Ecto neural progenitor cell (in vitro differentiated cells): ENCODE results near the gene FANCL.
"Not testable (repeated sequence)": the region's sequence is repeated elsewhere in the genome, so short reads cannot be mapped to it uniquely, and the experiment has no call there.

Experiments
- DNase-seq: peaks from one replicate; pipeline ENCODE4 v3.0.0-alpha.2; 2018; ENCODE audit warnings: low spot score

FANCL gene

DNA sequence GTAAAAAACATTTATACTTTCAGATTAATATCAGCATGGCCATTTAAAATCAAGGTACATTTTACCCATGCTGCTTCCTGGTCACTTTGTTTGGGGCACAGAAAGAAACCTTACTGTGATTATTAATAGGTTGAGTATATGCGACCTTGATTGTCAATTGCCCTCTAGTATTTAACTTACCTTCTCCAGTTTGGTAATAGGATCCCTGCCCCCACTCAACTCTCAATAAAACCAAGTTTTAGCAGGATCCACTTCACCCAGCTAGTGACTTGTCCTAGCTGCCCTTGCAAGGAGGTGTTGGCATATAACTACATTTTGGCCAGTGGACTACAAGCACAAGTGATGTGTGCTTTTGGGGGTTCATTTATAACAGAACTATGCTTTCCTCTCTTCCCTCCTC, 34.3 kb downstream of the FANCL start:
- DNase-seq: no peak

DNA sequence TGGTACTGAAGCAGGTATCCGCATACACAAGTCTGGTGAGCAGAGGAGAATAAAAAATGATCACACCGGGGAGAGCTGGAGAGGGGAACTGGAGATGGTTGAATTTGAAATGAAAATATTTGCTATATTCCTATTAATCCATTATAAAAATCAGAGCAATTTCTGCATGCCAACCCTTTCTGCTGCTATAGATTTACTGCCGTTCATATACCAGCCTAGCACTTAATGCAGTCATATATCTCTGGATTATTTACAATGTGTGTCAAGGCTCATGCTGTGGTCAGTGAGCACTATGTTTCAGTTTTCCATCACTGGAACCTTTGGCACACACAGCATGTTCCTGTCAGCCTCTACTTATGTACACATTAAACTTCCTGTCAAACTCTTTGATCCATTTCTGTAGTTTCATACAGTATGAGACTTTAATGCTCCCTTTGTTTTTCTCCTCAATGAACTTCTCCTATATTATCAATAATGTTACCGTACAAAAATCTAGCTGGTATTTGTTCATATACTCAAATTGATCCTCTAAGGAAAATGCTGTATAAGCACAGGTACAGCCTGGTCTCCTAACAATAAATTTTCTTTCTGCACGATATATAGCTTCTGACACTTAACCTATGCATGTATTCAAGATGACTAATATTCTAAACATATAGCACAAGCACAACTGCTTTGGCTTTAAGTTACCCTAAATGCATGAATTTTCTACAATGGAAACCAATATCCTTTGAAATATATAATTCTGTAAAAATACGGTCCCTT, 36.7 kb downstream of the FANCL start:
- no peak for DNase-seq

DNA sequence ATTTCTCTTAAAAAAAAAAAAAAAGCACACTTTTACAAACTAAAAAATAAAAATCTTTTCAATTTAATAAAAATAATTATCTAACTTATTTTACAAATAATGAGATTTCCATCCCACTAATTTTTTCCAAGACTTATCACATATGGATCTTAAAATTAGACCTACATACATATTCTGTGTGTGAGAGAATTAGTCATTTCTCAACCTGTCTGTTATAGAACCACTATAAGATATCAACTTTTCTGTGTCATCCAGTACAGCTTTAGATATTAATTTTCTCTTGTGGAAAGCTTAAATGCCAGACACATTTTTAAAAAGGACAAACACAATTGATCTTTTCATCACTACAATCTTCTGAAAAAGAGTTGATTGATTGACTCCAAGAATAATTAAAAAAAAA, 38.1 kb downstream of the FANCL start:
- no peak for DNase-seq

DNA sequence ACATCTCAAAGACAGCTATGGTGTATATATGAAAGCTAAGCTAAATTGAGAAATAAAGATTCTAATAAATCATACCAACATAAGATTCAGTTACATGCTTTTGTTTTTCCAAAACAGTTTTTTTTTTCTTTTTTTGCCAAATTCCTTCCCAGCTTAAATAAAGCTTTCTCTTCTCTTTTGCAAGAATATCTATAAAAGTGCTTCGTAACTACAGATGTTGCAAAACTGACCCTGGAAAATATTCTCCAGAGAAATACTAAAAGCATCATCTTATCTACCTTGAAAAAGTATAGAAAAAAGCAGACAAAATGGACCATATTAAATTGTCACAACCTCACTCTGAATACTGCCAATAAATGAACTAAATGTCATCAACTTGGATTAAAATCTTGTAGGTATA, 38.7 kb downstream of the FANCL start:
- no peak for DNase-seq

DNA sequence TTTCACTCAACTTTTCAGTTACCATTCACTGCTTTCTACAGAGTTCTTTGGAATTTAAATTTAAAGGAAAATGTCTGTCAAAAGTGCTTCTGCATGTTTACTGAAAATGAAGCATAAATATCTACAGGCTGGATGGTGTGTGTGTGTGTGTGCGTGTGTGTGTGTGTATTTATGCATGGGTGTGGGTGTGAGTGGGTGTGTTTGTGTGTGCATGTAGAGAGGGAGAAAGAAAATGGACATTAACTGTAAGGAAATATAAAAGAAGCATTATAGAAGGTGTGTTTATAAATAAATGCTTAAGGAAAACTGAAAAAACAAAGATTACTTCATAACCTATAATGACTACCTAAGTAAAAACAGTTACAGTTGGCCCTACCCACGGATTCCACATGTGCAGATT, 43.2 kb downstream of the FANCL start:
- no peak for DNase-seq

DNA sequence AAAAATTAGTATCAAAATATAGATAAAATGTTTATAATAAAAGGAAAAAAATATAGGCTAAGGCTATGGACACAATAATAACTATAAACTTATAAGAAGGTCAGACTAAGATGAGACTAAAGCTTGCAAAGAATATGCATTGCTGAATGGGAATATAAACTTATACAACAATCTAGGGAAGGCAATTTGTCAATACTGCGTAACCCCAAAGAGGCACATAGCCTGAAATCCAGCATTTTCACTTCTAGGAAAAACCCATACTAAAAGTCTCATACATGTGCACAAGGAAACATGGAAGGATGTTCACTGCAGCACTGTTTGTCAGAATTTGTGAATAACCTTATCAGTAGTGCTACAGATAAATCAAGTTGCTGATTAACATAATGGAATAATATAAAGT, 45.5 kb downstream of the FANCL start:
- no peak for DNase-seq

DNA sequence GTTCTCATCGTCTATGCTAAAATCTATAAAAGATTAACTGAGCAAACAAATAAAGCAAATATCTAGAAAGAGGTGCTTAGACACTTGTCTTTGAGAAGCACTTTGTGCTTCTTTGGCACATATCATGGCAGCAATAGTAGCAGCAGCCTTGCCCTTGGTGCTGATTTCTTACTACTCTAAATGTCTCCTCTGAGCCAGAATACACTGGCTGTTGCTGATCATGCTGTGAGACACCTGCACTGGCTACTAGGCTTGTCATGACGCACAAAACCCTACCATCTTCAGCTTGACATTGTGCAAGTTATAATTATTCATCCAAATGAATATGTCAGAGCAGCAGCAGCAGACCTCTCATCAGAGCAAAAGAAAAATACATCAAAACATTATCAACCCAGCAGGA, 46.7 kb downstream of the FANCL start:
- no peak for DNase-seq

DNA sequence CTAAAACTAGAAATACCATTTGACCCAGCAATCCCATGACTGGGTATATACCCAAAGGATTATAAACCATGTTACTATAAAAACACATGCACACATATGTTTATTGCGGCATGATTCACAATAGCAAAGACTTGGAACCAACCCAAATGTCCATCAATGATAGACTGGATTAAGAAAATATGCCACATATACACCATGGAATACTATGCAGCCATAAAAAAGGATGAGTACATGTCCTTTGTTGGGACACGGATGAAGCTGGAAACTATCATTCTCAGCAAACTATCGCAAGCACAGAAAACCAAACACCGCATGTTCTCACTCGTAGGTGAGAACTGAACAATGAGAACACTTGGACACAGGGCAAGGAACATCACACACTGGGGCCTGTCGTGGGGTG, 54.1 kb downstream of the FANCL start:
- DNase-seq: not testable (repeated sequence)

DNA sequence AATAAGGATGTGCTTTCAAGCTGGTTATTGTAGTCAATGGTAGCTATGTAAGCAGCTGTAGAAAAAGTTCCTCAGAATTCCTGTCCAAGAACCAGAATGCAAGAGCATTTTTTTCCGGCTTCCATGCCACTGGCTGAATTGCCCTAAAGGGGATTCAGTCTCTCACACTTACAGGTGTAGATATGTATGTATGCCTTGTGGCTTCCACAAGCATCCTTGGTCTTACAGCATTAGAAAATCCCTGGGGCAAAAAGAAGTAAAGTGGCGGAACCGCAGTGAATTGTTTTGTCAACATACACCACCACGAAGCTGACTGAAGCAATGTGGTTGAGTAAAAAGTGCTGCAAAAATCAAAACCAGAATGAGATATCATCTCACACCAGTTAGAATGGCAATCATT, 54.6 kb downstream of the FANCL start:
- no peak for DNase-seq

DNA sequence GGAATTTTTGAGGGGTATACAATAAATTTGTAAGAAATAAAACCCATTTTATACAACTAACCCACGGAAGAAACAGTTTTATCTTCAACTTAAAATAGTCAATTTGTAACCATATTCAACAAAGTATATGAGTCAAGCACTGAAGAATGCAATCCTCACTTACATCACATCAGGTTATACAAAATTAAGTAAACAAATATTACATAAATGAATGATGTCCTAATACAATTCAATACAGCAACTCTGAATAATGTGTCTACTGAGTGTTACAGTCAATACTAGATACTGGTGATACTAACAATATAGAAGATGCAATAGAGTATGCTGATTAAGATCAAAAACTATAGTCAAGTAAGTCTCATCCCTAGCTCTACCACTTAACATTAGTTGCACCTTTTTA, 58.6 kb downstream of the FANCL start:
- no peak for DNase-seq

DNA sequence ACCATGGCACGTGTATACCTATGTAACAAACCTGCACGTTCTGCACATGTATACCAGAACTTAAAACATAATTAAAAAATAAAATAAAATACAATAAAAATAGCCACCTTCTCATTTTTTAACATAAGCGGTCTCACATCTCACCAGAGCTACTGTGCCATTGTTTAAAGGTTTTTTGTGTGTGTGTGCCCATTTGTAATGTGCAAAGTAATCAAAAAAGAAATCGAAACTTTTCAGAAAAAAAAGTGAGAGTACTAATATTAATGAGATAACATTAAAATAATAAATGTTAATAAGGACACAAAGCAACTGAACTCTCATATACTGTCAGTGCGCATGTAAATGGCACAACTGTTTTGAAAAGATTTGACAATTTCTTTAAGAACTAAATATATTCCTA, 60.5 kb downstream of the FANCL start:
- no peak for DNase-seq

DNA sequence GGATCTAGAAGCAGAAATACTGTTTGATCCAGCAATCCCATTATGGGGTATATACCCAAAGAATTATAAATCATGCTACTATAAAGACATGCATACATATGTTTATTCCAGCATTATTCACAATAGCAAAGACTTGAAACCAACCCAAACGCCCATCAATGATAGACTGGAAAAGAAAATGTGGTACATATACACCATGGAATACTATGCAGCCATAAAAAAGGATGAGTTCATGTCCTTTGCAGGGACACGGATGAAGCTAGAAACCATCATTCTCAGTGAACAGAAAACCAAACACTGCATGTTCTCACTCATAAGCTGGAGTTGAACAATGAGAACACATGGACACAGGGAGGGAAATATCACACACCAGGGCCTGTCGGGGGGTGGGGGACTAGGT, 61.0 kb downstream of the FANCL start:
- not testable (repeated sequence) for DNase-seq

DNA sequence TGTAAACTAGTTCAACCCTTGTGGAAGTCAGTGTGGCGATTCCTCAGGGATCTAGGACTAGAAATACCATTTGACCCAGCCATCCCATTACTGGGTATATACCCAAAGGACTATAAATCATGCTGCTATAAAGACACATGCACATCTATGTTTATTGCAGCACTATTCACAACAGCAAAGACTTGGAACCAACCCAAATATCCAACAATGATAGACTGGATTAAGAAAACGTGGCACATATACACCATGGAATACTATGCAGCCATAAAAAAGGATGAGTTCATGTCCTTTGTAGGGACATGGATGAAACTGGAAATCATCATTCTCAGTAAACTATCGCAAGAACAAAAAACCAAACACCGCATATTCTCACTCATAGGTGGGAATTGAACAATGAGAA, 63.9 kb downstream of the FANCL start:
- not testable (repeated sequence) for DNase-seq

DNA sequence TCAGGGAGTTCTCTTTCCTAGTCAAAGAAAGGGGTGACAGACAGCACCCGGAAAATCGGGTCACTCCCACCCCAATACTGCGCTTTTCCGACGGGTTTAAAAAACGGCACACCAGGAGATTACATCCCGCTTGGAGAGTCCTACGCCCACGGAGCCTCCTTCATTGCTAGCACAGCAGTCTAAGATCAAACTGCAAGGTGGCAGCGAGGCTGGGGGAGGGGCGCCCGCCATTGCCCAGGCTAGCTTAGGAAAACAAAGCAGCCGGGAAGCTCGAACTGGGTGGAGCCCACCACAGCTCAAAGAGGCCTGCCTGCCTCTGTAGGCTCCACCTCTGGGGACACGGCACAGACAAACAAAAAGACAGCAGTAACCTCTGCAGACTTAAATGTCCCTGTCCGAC, 69.3 kb downstream of the FANCL start:
- not testable (repeated sequence) for DNase-seq

DNA sequence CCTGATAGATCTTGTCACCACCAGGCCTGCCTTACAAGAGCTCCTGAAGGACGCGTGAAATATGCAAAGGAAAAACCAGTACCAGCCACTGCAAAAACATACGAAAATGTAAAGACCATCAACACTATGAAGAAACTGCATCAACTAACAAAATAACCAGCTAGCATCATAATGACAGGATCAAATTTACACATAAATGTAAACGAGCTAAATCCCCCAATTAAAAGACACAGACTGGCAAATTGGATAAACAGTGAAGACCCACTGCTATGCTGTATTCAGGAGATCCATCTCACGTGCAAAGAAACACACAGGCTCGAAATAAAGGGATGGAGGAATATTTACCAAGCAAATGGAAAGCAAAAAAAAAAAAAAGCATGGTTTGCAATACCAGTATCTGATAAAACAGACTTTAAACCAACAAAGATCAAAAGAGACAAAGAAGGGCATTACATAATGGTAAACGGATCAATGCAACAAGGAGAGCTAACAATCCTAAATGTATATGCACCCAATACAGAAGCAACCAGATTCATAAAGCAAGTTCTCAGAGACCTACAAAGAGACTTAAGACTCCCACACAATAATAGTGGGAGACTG, 70.7 kb downstream of the FANCL start:
- not testable (repeated sequence) for DNase-seq

DNA sequence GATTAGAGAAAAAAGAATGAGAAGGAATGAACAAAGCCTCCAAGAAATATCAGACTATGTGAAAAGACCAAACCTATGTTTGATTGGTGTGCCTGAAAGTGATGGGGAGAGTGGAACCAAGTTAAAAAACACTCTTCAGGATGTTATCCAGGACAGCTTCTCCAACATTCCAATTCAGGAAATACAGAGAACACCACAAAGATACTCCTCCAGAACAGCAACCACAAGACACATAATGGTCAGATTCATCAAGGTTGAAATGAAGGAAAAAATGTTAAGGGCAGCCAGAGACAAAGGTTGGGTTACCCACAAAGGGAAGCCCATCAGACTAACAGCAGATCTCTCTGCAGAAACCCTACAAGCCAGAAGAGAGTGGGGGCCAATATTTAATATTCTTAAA, 71.3 kb downstream of the FANCL start:
- not testable (repeated sequence) for DNase-seq

DNA sequence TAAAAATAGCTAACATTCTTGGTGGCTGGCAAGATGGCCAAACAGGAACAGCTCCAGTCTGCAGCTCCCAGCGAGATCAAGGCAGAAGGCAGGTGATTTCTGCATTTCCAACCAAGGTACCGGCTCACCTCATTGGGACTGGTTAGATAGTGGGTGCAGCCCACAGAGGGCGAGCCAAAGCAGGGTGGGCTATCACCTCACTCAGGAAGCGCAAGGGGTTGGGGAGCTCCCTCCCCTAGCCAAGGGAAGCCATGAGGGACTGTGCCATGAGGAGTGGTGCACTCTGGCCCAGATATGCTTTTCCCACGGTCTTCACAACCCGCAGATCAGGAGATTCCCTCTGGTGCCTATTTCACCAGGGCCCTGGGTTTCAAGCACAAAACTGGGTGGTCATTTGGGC, 73.0 kb downstream of the FANCL start:
- DNase-seq: not testable (repeated sequence)

DNA sequence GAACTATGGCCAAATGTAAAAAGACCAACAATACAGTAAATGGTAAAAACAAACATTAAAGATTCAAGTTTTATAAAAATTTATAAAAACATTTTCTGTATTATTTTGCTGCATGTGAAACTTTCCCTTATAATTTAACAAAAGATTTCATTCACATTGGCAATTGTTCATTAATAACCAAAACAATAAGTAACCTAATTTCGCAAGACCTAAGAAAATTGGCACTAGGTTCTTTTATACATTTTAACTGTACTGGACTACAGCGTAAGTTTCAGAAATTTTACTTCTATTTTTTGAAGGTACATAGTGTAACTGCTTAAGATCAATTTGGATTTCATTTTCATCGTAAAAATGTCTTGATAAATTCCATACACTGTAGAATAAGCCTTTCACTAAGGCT, 77.2 kb downstream of the FANCL start:
- no peak for DNase-seq

DNA sequence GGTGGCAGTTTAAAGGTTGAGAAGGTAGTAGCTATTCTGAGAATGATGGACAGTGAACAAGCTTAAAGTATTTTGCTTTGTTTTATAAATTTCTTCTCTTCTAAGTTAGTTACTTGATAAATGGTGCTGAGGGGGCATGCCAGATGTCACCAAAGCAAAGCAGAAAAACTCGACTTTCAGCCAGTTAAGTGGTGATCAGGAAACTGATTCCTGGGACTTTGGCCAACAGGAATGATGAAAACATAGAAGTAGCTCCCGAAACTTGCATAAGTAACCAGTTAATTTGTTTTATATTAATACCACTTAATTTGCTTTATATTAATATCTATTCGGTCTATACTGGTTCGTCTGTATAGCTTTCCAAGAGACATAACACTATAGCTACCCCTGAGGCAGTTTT, 82.6 kb downstream of the FANCL start:
- no peak for DNase-seq

DNA sequence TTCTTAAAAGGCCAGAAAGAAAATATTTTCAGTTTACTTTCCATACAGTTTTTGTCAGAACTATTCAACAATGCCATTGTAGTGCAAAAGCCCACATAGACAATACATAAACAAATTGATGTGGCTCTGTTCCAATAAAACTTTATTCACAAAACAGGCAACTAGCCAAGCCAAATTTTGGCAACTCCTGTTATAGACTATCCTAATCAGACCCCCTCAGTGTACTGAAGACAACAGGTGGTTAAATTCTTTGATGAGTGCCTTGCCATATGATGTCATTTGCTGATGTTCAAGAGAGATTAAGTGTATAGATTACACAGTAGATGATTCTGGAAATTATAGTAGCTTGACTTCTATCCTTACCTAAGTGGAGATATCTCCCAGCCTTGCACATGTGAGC, 83.4 kb downstream of the FANCL start:
- no peak for DNase-seq

DNA sequence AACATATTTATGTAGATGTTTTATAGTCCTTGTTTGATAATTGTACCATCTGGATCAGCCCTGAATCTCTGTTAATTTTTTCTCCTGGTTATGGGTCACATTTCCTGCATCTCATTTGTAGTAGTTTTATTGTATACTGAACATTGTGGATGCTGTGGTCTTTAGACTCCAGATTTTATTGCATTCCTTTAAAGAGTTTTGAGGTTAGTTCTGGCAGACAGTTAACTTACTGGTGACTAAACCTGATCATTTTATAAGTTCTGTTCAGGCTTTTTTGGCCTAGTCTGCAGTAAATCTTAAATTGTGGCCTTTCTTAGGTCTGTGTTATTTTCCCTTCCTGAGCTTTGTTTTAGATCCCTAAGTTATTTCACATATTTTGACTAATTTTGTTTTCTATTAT, 84.3 kb downstream of the FANCL start:
- no peak for DNase-seq

DNA sequence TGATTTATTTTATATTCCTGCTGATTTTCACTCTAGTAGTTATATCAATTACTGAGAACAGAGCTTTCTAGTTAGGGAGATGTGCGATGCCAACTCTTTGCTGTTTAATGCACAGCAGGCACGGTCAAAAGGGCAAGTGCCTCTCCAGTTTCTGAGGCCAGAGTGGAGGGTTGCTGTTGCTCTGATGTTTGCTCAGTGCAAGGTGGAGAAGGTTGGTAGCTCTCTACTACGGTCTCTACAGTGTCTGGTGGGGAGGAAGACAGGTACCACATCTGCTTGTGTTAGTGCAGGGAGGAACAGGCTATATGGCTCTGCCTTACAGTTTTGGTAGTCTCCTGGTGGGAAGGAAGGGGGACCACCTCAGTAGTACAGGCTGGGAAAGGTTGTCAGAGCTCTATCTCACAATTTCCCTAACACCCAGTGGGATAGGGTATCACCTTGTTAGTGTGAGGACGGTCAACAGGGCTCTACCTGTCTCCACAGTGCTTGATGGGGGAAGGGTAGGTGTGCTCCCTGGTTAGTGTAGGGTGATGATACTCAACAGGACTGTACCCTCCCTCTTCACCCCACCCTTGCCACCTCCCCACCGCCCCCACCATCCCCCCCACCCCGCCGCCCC, 85.9 kb downstream of the FANCL start:
- no peak for DNase-seq

DNA sequence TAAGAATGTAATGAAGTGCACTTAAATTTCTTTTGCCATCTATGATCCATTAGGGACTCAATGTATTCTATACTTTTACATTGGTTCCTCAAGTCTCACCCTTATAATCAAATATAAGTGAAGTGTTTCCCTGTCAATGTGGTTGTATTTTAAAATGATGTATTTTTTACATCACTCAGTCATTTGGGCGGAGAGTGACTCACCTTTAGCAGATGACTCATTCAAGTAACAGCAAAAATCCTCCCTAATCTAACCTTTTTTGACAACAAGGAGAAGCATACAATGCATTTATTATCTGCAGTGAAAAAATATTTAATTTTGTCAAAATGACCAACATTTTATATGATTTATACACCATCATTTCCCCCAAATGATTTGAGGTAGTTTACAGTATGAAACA, 94.4 kb downstream of the FANCL start:
- DNase-seq: no peak

DNA sequence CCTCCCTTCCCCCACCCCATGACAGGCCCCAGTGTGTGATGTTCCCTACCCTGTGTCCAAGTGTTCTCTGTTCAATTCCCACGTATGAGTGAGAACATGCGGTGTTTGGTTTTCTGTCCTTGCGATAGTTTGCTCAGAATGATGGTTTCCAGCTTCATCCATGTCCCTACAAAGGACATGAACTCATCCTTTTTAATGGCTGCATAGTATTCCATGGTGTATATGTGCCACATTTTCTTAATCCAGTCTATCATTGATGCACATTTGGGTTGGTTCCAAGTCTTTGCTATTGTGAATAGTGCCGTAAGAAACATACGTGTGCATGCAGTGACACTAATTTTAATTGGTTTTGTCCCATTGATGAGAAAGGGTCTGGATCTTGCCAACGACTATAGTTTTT, 95.4 kb downstream of the FANCL start:
- DNase-seq: not testable (repeated sequence)
